GM06990 (cell line): ENCODE measurements around the gene SEMA4C.
A peak's percentile ranks its signal among the peaks of the same experiment; 100 is the strongest.

Experiments
- DNase-seq: peaks from one replicate; pipeline ENCODE4 v3.0.0-alpha.2; 2011; ENCODE audit not compliant: insufficient read length; ENCODE audit errors: extremely low read depth
- H3K27me3 ChIP-seq: replicated peaks from 2 replicates; pipeline ENCODE4 v1.6.0; 2011; ENCODE audit warnings: low read length; ENCODE audit not compliant: control insufficient read depth, insufficient read depth
- H3K36me3 ChIP-seq: 2 replicates; pipeline ENCODE4 v1.5.1; 2011; ENCODE audit warnings: low read length; ENCODE audit not compliant: control insufficient read depth, insufficient read depth
- H3K4me3 ChIP-seq: replicated peaks from 2 replicates; pipeline ENCODE4 v1.5.1; 2011; ENCODE audit warnings: low read depth, mild to moderate bottlenecking, control low read depth, low read length
- CTCF ChIP-seq: IDR thresholded peaks from 2 replicates; pipeline ENCODE4 v1.5.1; 2011; ENCODE audit warnings: low read length, control low read depth, mild to moderate bottlenecking, inconsistent platforms; ENCODE audit not compliant: insufficient read depth, poor library complexity, severe bottlenecking

SEMA4C gene

GRCh38 chr2:96859681-96860064 is 10.2 kb downstream of the SEMA4C start:
- H3K4me3 ChIP-seq, result no peak overlapping the region
- no peak for DNase-seq
- H3K27me3 ChIP-seq, result no peaks in the 10 kb centered on the region
- H3K36me3 ChIP-seq, result peaks cover 16% of the 10 kb centered on the region
- TF ChIP-seq CTCF, result no peak

GRCh38 chr2:96859099-96859649 is 10.7 kb downstream of the SEMA4C start:
- no peak overlapping the region for H3K4me3 ChIP-seq
- DNase-seq, result no peak
- no peaks in the 10 kb centered on the region for H3K27me3 ChIP-seq
- TF ChIP-seq CTCF, result no peak
- peaks cover 15% of the 10 kb centered on the region for H3K36me3 ChIP-seq

- TF ChIP-seq CTCF, result peak; percentile 76
- Histone ChIP-seq H3K4me3 (peak within 1 kb of the TSS; percentile 86), H3K27me3 (no peaks in the 10 kb centered on the region), H3K36me3 (peaks cover 9% of the 10 kb centered on the region)
- DNase-seq, result peak; percentile 99
Observed at GRCh38 chr2:96857667-96858372, 12.1 kb downstream of the SEMA4C start, which contains the start of gene ANKRD39. Gene ANKRD39 (minus strand): TSS chr2:96858016. CDS start chr2:96857987, 29 bp downstream.

GRCh38 chr2:96856776-96857666 is 12.9 kb downstream of the SEMA4C start:
- TF ChIP-seq CTCF, result no peak
- no peak for DNase-seq
- peak overlapping the region; percentile 86 for H3K4me3 ChIP-seq

GRCh38 chr2:96853321-96853720 is 16.6 kb downstream of the SEMA4C start:
- no peak for DNase-seq
- Histone ChIP-seq H3K36me3 (peaks cover 10% of the 10 kb centered on the region), H3K27me3 (no peaks in the 10 kb centered on the region), H3K4me3 (no peak overlapping the region)
- no peak for TF ChIP-seq CTCF

More at GRCh38 chr2:96856776-96857666, 12.9 kb downstream of the SEMA4C start:
- Histone ChIP-seq H3K36me3 (peaks cover 10% of the 10 kb centered on the region), H3K27me3 (no peaks in the 10 kb centered on the region)
